Stimulated activated CD8-positive, alpha-beta memory T cell treated with anti-CD3 and anti-CD28 coated beads, Interleukin-7, amount 100 ng/mL, for 48 hours (primary cell): Measurements from ENCODE around the gene GAS7.
"Not testable (repeated sequence)": the region's sequence is repeated elsewhere in the genome, so short reads cannot be mapped to it uniquely, and the experiment has no call there.

ENCODE experiments used
- DNase-seq, 2 donors: peaks; one replicate each; pipeline ENCODE4 v3.0.0-alpha.2; 2020; ENCODE audit warnings: low read depth in 1 of 2; ENCODE audit errors: extremely low read depth in 1 of 2

The GAS7 gene

GRCh38 chr17:10114931-10115535 lies 83.4 kb downstream of the GAS7 start:
- DNase-seq: peak; percentile 51 to 58

DNA sequence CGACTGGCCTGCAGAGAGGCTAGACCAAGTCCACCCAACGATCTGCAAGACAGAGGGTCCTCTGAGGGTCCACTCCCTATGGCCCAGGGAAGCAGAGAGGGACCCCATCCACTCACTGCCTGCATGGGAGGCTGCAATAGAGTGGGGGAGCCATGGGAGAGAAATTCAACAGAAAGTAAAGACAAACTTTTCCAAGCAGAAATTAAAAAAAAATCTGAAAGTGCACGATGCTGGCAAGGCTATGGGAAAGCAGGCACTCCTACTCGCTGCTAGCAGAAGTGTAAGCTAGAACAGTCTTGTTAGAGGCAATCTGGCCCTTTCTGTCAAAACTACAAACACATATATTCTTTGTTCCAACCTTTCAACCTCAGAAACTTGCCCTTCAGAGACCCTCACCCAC lies 85.4 kb downstream of the GAS7 start:
- DNase-seq: no peak

DNA sequence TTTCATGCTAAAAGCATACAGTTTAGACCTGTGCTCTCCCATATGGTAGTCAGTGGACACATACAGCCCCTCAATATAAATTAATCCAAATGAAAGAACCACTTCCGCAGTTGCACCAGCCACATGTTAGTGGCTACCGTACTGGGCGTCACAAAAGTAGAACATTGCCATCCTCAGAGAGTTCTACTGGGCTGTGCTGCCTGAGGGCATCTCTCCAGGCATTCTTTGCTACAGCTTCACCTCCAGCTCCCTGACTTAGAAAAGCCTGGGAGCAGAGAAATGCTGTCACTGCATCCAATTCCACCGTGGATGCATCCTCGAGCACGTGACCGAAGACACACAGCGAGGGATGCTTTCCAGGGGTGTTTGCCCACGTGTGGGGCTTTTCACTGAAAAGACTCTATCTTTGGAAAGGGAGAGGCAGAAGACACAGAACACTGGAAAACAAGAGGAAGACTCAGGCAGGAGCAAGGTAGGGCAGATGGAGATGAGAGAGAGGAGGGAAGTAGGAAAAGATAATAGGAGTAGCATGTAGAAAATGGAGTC lies 86.4 kb downstream of the GAS7 start:
- DNase-seq: no peak

GRCh38 chr17:10109146-10109545 lies 89.3 kb downstream of the GAS7 start:
- DNase-seq: no peak

GRCh38 chr17:10107316-10108165 lies 90.9 kb downstream of the GAS7 start:
- no peak for DNase-seq

- DNase-seq: no peak
Observed at GRCh38 chr17:10106067-10106466, 92.3 kb downstream of the GAS7 start.

DNA sequence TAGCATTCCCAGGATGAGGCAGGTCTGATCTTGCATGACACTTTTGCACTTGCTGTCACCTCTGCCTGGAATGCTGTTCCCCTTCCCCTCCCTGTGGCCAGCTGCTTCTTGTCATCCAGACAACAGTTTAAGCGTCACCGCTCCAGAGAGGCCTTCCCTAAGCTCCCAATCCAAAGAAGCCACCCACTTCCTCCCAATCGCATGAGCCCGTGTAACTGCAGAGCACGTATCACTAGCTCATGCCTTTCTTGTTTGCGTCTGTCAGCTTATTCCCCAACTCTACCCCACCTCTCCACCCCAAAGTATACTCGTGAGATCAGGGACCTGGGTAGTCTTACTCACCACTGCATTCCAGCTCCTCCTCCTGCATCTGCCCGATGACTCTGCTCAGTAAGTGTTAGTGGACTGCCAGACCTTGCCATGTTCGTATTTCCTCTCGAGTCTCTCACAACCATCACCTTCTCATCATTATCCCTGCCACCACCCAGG lies 92.8 kb downstream of the GAS7 start:
- no peak for DNase-seq

- DNase-seq: no peak
Observed at GRCh38 chr17:10103712-10104111, 94.7 kb downstream of the GAS7 start.

- no peak for DNase-seq
Observed at GRCh38 chr17:10102817-10103216, 95.6 kb downstream of the GAS7 start.

DNA sequence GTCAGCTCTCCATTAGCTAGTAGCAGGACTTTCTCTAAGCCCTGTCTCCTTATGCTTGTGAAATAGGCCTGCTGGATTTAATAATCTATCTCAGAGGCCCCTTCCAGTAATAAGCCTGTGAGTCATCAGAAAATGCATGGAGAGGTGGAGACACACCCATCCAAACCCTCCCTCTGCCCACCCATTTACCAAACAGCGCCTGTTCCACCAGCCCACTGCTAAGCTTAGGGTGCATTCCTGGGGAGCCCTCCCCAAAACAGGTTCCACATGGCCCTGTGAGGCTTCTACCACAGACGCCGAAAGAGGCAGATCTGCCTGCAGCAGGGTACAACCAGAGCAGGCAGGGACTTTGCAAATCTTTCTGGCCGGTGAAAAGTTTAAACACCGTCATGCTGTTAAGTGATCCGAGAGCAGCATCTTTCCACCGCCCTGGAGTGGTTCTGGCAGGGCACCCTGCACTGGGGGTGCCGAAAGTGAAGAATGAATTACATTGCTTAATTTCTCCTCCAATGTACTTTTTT lies 99.3 kb downstream of the GAS7 start:
- no peak for DNase-seq

- no peak for DNase-seq
Observed at GRCh38 chr17:10096596-10096995, 101.8 kb downstream of the GAS7 start.

- DNase-seq: not testable (repeated sequence)
Observed at GRCh38 chr17:10095295-10095694, 103.1 kb downstream of the GAS7 start.

- DNase-seq: no peak
Observed at GRCh38 chr17:10094797-10095196, 103.6 kb downstream of the GAS7 start.

GRCh38 chr17:10092595-10092994 lies 105.8 kb downstream of the GAS7 start:
- DNase-seq: no peak

GRCh38 chr17:10091046-10091445 lies 107.4 kb downstream of the GAS7 start:
- no peak for DNase-seq

DNA sequence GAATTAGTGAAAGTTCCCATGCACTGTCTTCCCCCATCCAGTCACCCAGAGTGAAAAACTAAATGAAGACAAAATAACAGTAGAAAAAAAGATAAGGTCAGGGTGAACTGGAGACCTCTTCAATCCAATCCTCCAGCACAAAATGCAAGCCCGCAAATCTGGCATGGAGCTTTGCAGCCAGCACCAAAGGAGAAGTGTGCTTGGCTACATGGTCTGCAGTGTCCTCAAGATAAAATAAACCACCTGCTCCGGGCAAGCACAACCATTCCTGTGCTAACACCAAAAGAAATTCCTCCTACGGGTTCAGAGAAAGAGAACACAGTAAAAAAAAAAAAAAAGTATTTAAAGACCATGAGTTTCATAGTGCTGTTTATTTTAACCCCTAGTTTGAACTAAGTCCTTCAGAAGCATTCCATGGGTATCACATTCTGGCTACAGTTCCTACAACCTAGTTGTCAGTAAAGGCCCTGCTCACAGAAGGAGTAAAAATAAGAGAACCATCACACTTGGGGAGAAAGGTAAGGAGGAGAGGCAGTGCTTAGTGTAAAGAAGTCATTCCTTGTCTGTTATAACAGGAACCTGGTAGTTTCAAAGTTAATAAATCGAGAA lies 109.1 kb downstream of the GAS7 start:
- no peak for DNase-seq

DNA sequence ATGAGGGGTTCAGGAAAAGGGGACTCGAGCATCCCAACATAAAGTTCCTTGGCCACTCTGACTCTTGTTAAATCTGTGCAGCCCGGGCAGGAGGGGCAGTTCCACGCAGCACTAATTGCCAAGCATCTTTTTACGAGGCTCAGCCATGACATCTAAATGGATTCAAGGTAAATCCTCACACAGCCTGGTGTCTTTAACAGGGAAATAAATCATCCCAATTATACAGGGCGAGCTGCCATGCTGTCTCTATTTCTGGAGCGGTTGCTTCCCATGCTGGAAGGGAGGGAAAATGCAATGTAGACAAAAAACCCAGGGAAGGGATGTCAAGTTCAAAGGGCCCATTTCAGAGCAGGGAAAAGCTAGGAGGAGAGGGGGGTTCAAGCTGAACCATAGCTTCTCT lies 110.0 kb downstream of the GAS7 start:
- DNase-seq: no peak

DNA sequence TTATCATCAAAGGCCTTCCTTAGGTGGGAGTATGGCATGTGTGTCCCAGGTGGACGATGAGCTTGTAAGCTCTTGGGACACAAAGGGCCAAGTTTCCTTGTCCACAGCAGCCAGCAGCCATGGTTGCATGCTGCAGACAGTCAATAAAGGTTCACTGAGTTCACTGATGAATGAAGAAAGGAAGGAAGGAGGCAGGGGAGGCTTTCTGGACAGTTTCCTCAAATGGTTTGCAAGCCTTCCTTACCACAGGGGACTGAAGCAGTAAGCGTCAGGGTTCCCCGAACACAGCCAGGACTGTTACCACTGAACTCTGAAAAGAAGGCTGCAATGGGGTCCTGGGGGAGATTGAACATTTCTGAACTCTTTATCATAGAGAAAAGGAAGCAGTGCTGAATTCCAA lies 111.1 kb downstream of the GAS7 start:
- DNase-seq: no peak

GRCh38 chr17:10083864-10084263 lies 114.5 kb downstream of the GAS7 start:
- no peak for DNase-seq

GRCh38 chr17:10082795-10083194 lies 115.6 kb downstream of the GAS7 start:
- DNase-seq: no peak

DNA sequence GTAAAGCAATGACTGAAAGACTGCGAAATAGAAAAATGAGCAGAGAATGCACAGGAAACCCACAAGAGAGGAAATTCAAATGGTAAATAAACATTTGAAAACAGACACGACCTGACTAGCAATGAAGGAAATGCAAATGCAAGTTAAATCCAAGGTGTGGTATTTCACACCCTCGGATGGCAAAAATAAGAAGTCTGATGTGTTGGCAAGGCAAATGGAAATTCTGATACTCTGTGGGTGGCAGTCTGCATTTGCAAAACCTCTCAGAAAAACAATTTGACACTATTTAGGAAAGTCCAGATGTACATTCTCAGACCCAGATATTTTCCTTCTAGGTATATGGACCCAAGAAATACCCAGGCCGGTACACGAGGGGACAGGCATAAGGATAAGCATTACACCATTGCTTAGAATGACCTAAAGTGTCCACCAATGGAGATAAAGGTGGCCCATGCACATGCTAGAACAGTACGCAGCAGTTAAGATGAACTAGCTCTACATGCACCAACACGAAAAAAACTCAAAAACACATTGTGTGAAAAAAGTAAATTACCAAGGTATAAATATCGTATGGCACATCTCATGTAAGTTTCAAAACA lies 116.7 kb downstream of the GAS7 start:
- DNase-seq: no peak
